ENCODE results near the gene PAPPA2. TPM values are rescaled to one million over a fixed set of nuclear protein-coding genes. Genes with fewer than 3 reads are reported as not detected.

PAPPA2 gene
- total RNA-seq, 1 donor, result 5.8 TPM

DNA sequence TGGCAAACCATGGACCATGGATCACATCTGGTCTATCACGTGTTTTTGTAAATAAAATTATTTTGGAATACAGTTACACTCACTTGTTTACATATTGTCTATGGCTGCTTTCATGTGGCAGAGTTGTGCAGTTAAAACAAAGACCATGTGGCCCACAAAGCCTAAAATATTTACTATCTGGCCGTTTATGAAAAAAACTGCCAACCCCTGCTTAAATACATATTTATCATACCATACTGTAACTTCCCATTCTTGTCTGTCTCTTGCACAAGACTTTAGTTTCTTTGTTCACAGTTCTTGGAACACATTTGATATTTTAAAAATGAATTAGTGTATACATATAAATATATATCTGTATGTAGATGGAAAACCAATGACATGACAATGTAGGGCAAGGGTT, 141.5 kb downstream of the PAPPA2 start:
- Histone ChIP-seq H3K79me2 (ENCODE audit: insufficient read depth, low read length) (no peaks in the 10 kb centered on the region), H3K27ac (ENCODE audit: low read depth, low read length) (no peak overlapping the region), H3K27me3 (ENCODE audit: insufficient read depth, low read length) (no peaks in the 10 kb centered on the region), H3K4me1 (ENCODE audit: insufficient read depth, low read length) (no peaks in the 10 kb centered on the region), H3K9me3 (ENCODE audit: low read depth, low read length) (no peaks in the 10 kb centered on the region), H4K20me1 (ENCODE audit: insufficient read depth, low read length) (no peaks in the 10 kb centered on the region), H3K4me3 (ENCODE audit: insufficient read depth, low read length) (no peak overlapping the region), H2AFZ (ENCODE audit: low read length) (no peak overlapping the region), H3K36me3 (ENCODE audit: insufficient read depth, low read length) (no peaks in the 10 kb centered on the region), H3K4me2 (ENCODE audit: insufficient read depth, low read length) (no peak overlapping the region)
- no peak for DNase-seq (ENCODE audit: insufficient read length, low spot score, missing footprints)
- TF ChIP-seq CTCF (IDR thresholded peaks at IDR 0.05; ENCODE audit: extremely low read depth, low read depth, low read length), result no peak

DNA sequence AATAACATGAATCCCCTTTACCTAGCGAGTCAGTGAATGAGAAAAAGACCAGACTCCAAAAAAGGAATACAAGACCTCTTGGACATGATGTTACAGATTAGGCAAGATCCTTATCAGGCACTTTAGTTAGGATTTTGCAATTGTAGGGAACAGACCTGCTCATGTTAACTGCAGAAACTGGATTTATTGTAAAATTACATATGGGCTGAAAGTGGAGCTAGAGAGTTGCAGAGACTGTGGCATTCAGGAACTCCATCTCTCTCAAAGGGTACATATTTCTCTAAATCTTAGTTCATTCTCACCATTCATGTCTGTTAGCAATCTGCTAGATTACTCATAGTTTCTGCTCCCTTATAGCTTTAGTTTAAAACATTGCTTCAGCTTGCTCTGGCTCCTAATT, 142.2 kb downstream of the PAPPA2 start:
- DNase-seq (ENCODE audit: insufficient read length, low spot score, missing footprints), result no peak

GRCh38 chr1:176609556-176610408, 146.8 kb downstream of the PAPPA2 start:
- H3K4me2 ChIP-seq (ENCODE audit: insufficient read depth, low read length), result no peak overlapping the region
- H3K9me3 ChIP-seq (ENCODE audit: low read depth, low read length), result no peaks in the 10 kb centered on the region
- H3K27ac ChIP-seq (ENCODE audit: low read depth, low read length), result no peak overlapping the region
- no peak overlapping the region for H2AFZ ChIP-seq (ENCODE audit: low read length)
- DNase-seq (ENCODE audit: insufficient read length, low spot score, missing footprints), result no peak
- H3K27me3 ChIP-seq (ENCODE audit: insufficient read depth, low read length), result no peaks in the 10 kb centered on the region
- H3K36me3 ChIP-seq (ENCODE audit: insufficient read depth, low read length), result no peaks in the 10 kb centered on the region
- no peak overlapping the region for H3K4me3 ChIP-seq (ENCODE audit: insufficient read depth, low read length)
- no peaks in the 10 kb centered on the region for H3K79me2 ChIP-seq (ENCODE audit: insufficient read depth, low read length)
- no peaks in the 10 kb centered on the region for H4K20me1 ChIP-seq (ENCODE audit: insufficient read depth, low read length)
- TF ChIP-seq CTCF (IDR thresholded peaks at IDR 0.05; ENCODE audit: extremely low read depth, low read depth, low read length), result no peak
- H3K4me1 ChIP-seq (ENCODE audit: insufficient read depth, low read length), result peaks cover 2% of the 10 kb centered on the region

More for the DNA sequence above, 142.2 kb downstream of the PAPPA2 start:
- Histone ChIP-seq H3K4me1 (ENCODE audit: insufficient read depth, low read length) (peaks cover 2% of the 10 kb centered on the region), H3K4me2 (ENCODE audit: insufficient read depth, low read length) (no peak overlapping the region), H3K27ac (ENCODE audit: low read depth, low read length) (no peak overlapping the region), H3K4me3 (ENCODE audit: insufficient read depth, low read length) (no peak overlapping the region), H3K79me2 (ENCODE audit: insufficient read depth, low read length) (no peaks in the 10 kb centered on the region), H3K36me3 (ENCODE audit: insufficient read depth, low read length) (no peaks in the 10 kb centered on the region), H3K9me3 (ENCODE audit: low read depth, low read length) (no peaks in the 10 kb centered on the region), H4K20me1 (ENCODE audit: insufficient read depth, low read length) (no peaks in the 10 kb centered on the region), H3K27me3 (ENCODE audit: insufficient read depth, low read length) (no peaks in the 10 kb centered on the region), H2AFZ (ENCODE audit: low read length) (no peak overlapping the region)
- TF ChIP-seq CTCF (IDR thresholded peaks at IDR 0.05; ENCODE audit: extremely low read depth, low read depth, low read length), result no peak

DNA sequence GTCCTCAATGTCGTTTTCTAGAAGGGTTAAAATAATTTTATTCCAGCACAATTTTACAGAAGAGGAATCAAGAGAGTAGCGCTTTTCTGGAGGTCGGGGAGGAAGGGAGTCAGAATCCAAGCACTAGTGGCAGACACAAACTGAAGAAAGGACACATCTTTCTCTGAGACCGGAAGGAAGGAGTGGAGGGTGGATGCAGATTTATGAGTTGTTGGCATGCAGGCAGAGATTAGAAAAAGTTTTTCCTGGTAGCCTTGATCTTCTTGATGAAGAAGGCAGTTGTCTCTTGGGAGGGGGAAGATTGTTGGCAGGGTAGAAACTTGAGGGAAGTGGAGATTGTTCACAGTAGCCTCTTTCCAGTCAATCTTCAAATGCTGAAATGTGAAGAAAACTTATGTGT, 149.8 kb downstream of the PAPPA2 start:
- Histone ChIP-seq H2AFZ (ENCODE audit: low read length) (no peak overlapping the region), H3K4me1 (ENCODE audit: insufficient read depth, low read length) (peaks cover 2% of the 10 kb centered on the region), H3K27ac (ENCODE audit: low read depth, low read length) (no peak overlapping the region), H3K36me3 (ENCODE audit: insufficient read depth, low read length) (no peaks in the 10 kb centered on the region), H3K9me3 (ENCODE audit: low read depth, low read length) (no peaks in the 10 kb centered on the region), H4K20me1 (ENCODE audit: insufficient read depth, low read length) (no peaks in the 10 kb centered on the region), H3K4me3 (ENCODE audit: insufficient read depth, low read length) (no peak overlapping the region), H3K27me3 (ENCODE audit: insufficient read depth, low read length) (no peaks in the 10 kb centered on the region), H3K79me2 (ENCODE audit: insufficient read depth, low read length) (no peaks in the 10 kb centered on the region), H3K4me2 (ENCODE audit: insufficient read depth, low read length) (no peak overlapping the region)
- TF ChIP-seq CTCF (IDR thresholded peaks at IDR 0.05; ENCODE audit: extremely low read depth, low read depth, low read length), result no peak
- DNase-seq (ENCODE audit: insufficient read length, low spot score, missing footprints), result no peak
